Ureter (tissue), 1 donor: ENCODE data around the gene CIB1. TPM values are rescaled to one million over a fixed set of nuclear protein-coding genes. Genes with fewer than 3 reads are reported as not detected.

Source experiments
- DNase-seq: peaks from one replicate; pipeline ENCODE4 v3.0.0-alpha.2; 2020; ENCODE audit warnings: low spot score
- total RNA-seq: library from RNA; stranded (reverse); gene quantifications from one replicate; pipeline ENCODE4 v1.2.4, GENCODE V29; 2023
- donor health status: DM: yes; HTN: yes; CAD: no.

CIB1 gene
- total RNA-seq, 1 donor from 2014 or later, result 104 TPM

GRCh38 chr15:90241343-90242192, 7.8 kb upstream of the CIB1 start:
- no peak for DNase-seq

- DNase-seq, result no peak
Observed at GRCh38 chr15:90240856-90241255, 7.1 kb upstream of the CIB1 start.

GRCh38 chr15:90239371-90239770, 5.6 kb upstream of the CIB1 start:
- DNase-seq, result no peak

- no peak for DNase-seq
Observed at GRCh38 chr15:90234096-90234988, 601 bp upstream of the CIB1 start, which contains the start of gene GDPGP1. Gene GDPGP1 (plus strand): TSS chr15:90234209. CDS start chr15:90240909, 6,700 bp downstream.

GRCh38 chr15:90232941-90233386, 777 bp downstream of the CIB1 start:
- no peak for DNase-seq

- no peak for DNase-seq
Observed at GRCh38 chr15:90232196-90232595, 1.5 kb downstream of the CIB1 start.

- DNase-seq, result no peak
Observed at GRCh38 chr15:90231028-90232017, 2.4 kb downstream of the CIB1 start.

GRCh38 chr15:90230610-90231009, 3.1 kb downstream of the CIB1 start:
- DNase-seq, result no peak

- no peak for DNase-seq
Observed at GRCh38 chr15:90230071-90230494, 3.7 kb downstream of the CIB1 start.

- DNase-seq, result no peak
Observed at GRCh38 chr15:90228960-90229359, 4.8 kb downstream of the CIB1 start.

- DNase-seq, result no peak
Observed at GRCh38 chr15:90227816-90228772, 5.6 kb downstream of the CIB1 start.

GRCh38 chr15:90227336-90227735, 6.4 kb downstream of the CIB1 start:
- DNase-seq, result no peak

- DNase-seq, result no peak
Observed at GRCh38 chr15:90225504-90226234, 8.1 kb downstream of the CIB1 start.

- no peak for DNase-seq
Observed at GRCh38 chr15:90225047-90225446, 8.7 kb downstream of the CIB1 start.

- no peak for DNase-seq
Observed at GRCh38 chr15:90223441-90224165, 10.1 kb downstream of the CIB1 start.

GRCh38 chr15:90222547-90222946, 11.2 kb downstream of the CIB1 start:
- no peak for DNase-seq

GRCh38 chr15:90221246-90221900, 12.4 kb downstream of the CIB1 start:
- DNase-seq, result peak; percentile 80
